ENCODE data around the gene UNC119B. TPM values are rescaled to one million over a fixed set of nuclear protein-coding genes. Genes with fewer than 3 reads are reported as not detected.

UNC119B gene
- total RNA-seq, 6 experiments from 2014 or later, result 32.9 to 39.5 (median 34.4) TPM

DNA sequence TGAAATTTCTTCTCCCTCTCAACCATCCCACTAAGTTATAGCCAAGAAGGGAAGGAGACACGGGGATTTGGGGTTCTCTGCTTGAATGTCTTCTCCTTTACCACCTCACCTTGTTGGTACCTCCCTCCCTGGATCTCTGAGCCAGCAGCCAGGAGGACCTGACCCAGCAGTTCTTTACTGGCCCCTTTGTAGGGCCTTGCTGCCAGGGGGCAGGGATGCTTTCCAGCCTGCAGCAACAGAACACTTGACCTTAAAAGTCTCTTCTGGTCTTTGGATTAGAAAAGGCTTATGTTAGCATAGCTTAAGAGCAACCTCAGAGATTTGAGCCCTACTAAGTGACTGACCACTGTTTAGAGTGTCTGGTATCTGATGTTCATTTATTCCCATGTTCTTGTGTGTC, 12.9 kb upstream of the UNC119B start:
- H3K36me3 Mint-ChIP-seq (ENCODE audit: low read depth), result peaks cover 53% of the 10 kb centered on the region
- no peak overlapping the region for H3K4me3 Mint-ChIP-seq
- no peaks in the 10 kb centered on the region; the same call in 1 of the 2 replicates for H3K27me3 Mint-ChIP-seq (ENCODE audit: insufficient read depth)
- H3K9me3 Mint-ChIP-seq, result no peaks in the 10 kb centered on the region
- no peak overlapping the region for H3K27ac Mint-ChIP-seq
- peaks cover 12% of the 10 kb centered on the region for H3K4me1 Mint-ChIP-seq (ENCODE audit: low read depth)
- TF ChIP-seq, protein P1, sequence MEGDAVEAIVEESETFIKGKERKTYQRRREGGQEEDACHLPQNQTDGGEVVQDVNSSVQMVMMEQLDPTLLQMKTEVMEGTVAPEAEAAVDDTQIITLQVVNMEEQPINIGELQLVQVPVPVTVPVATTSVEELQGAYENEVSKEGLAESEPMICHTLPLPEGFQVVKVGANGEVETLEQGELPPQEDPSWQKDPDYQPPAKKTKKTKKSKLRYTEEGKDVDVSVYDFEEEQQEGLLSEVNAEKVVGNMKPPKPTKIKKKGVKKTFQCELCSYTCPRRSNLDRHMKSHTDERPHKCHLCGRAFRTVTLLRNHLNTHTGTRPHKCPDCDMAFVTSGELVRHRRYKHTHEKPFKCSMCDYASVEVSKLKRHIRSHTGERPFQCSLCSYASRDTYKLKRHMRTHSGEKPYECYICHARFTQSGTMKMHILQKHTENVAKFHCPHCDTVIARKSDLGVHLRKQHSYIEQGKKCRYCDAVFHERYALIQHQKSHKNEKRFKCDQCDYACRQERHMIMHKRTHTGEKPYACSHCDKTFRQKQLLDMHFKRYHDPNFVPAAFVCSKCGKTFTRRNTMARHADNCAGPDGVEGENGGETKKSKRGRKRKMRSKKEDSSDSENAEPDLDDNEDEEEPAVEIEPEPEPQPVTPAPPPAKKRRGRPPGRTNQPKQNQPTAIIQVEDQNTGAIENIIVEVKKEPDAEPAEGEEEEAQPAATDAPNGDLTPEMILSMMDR (IDR thresholded peaks at IDR 0.05), result no peak
- DNase-seq, result no peak

DNA sequence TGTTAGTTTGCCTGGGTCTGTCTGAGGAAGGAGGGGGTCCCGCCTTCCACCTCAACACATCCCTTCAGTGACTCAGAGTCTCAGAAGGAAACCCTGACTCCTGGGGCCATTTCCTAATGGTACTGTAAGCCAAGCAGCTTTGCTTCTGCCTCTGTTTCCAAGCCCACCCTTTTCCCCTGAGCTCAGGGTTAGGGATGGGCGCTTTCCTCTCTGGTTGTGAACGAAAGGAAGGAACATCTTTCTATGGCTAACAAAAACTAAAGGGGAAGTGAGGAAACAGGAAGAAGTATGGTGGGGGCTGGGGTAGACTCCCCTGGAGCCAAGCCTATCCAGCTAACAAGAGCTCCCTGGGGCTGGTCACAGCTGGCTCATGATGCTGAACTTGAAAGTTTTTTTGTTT, 11.6 kb upstream of the UNC119B start:
- TF ChIP-seq, protein P1 (IDR thresholded peaks at IDR 0.05), result no peak
- DNase-seq, result no peak
- Mint-ChIP-seq H3K9me3 (no peaks in the 10 kb centered on the region), H3K27me3 (ENCODE audit: insufficient read depth) (no peaks in the 10 kb centered on the region; the same call in 1 of the 2 replicates), H3K4me1 (ENCODE audit: low read depth) (no peaks in the 10 kb centered on the region), H3K4me3 (no peak overlapping the region), H3K27ac (no peak overlapping the region), H3K36me3 (ENCODE audit: low read depth) (peaks cover 53% of the 10 kb centered on the region)

DNA sequence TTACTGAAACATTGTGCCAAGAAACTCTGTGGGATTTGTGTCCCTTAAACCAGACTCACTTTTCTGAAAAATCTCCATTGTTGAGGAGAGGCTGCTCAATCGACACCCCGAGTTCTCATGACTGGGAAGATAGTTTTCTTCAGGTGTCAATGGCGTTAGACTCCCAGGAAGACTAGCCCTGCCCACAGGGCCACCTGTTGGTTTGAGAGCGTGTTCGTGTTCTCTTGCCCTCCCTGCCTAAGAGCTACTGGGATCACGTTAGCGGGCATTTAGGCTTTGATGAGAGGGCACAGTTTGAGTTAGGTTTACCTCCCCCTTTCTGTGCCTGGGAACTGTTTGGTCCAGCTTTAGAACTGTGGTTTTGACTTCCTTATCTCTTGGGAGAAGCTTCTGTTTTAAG, 10.7 kb upstream of the UNC119B start:
- DNase-seq, result no peak
- no peaks in the 10 kb centered on the region for H3K4me1 Mint-ChIP-seq (ENCODE audit: low read depth)
- TF ChIP-seq, protein P1 (IDR thresholded peaks at IDR 0.05), result no peak
- no peak overlapping the region for H3K4me3 Mint-ChIP-seq
- no peaks in the 10 kb centered on the region for H3K9me3 Mint-ChIP-seq
- no peaks in the 10 kb centered on the region; the same call in 1 of the 2 replicates for H3K27me3 Mint-ChIP-seq (ENCODE audit: insufficient read depth)
- H3K27ac Mint-ChIP-seq, result no peak overlapping the region
- H3K36me3 Mint-ChIP-seq (ENCODE audit: low read depth), result peaks cover 47% of the 10 kb centered on the region

DNA sequence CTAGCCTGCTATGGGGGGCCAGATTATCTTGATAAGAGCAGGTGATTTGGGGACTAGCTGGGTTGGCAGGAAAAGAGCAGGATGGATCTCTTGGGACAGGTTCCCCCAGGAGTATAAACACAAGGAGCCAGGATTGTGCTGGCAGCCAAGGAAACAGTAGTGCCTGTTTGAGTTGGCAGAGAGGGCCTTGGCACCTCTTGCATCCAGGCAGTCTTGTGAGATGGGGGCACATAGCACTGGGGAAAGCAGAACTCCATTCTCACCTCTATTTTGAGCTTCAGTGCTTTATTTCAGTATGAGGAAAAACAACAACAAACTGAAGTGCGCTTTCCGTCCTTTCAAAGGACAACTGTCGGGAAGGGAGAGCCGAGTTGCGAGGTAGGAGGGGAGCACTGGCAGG, 9.4 kb upstream of the UNC119B start:
- Mint-ChIP-seq H3K4me1 (ENCODE audit: low read depth) (peaks cover under 1% of the 10 kb centered on the region), H3K36me3 (ENCODE audit: low read depth) (peaks cover 35% of the 10 kb centered on the region), H3K9me3 (no peaks in the 10 kb centered on the region), H3K27me3 (ENCODE audit: insufficient read depth) (no peaks in the 10 kb centered on the region; the same call in 1 of the 2 replicates), H3K27ac (no peak overlapping the region), H3K4me3 (no peak overlapping the region)
- no peak for DNase-seq
- TF ChIP-seq, protein P1 (IDR thresholded peaks at IDR 0.05), result no peak

DNA sequence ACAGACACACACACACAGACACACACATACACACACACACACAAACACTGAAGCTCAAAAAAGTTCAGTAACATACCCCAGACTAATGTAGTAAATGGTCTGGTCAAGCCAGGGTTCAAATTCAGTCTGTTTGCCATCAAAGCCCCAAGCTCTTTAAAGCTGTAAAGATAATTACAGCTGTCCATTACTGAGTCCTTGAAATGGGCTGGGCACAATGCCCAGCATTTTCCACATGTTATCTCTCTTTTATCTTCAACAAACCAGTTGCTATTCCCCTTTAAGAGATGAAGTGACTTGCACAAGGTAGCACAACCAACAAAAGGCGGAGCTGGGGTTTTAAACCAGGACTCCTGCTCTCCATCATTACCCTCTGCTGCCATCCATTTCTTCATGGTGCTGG, 7.6 kb upstream of the UNC119B start:
- Mint-ChIP-seq H3K27me3 (ENCODE audit: insufficient read depth) (no peaks in the 10 kb centered on the region; the same call in 1 of the 2 replicates), H3K4me1 (ENCODE audit: low read depth) (peaks cover 6% of the 10 kb centered on the region), H3K36me3 (ENCODE audit: low read depth) (peaks cover 21% of the 10 kb centered on the region; the same call in 1 of the 2 replicates), H3K9me3 (no peaks in the 10 kb centered on the region), H3K4me3 (no peak overlapping the region), H3K27ac (no peak overlapping the region)
- no peak for DNase-seq
- TF ChIP-seq, protein P1 (IDR thresholded peaks at IDR 0.05), result no peak
